ENCODE measurements around the gene JMJD8. TPM values are rescaled to one million over a fixed set of nuclear protein-coding genes. Genes with fewer than 3 reads are reported as not detected.
A peak's percentile ranks its signal among the peaks of the same experiment; 100 is the strongest.

Gene JMJD8
- total RNA-seq, 2 experiments from 2014 or later: 22.0 to 23.6 TPM

DNA sequence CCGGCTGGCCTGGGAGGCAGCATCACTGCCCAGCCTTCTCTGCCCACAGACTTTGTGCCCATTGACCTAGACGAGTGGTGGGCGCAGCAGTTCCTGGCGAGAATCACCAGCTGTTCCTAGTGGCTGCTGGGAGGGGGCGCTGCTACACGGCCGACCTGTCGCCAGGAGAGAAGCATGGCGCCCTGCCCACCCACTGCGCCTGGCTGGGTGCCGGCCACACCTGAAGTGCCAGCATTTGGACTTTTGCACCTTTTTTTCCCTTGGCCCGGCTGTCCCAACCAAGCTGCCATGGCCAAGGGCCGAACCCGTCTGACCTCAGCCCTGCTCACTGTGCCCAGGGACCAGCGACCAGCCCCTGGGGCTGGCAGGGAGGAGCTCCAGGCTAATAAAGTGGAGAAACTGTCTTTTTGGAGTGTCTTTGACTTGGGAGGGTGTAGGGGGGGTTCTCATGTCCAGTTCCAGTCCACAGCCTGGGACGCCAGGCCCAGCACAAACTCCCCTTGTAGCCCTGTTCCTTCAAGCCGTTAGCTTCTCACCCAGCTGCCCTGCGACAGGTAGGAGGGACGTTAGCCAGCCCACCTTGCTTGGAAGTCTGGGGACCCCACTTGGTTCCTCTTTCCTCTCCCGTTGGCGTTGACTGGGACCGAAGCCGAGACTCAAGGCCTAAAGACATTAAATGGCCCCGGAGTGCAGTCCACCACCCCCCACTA lies 35.9 kb downstream of the JMJD8 start:
- no peaks in the 10 kb centered on the region for H3K36me3 ChIP-seq (ENCODE audit: insufficient read depth, low read length)
- H3K4me3 ChIP-seq (ENCODE audit: low read length): peak overlapping the region; percentile 64
- H3K27ac Mint-ChIP-seq: peak overlapping the region; percentile 66
- peak overlapping the region; percentile 81 for H3K4me3 Mint-ChIP-seq
- ChIA-PET POLR2A (interaction anchor here (1.1 to 2.0 kb wide), 4 partner anchors 12 to 47 kb away, joined by 4 to 8 read pairs (median 6); partner anchors contain the start of genes METTL26, RHBDL1 and RHOT2), CTCF (interaction anchor here (1.0 to 1.3 kb wide), 3 partner anchors 12 to 69 kb away, joined by 3 to 6 read pairs (median 3); partner anchors contain the start of gene METTL26)
- H3K27ac ChIP-seq (ENCODE audit: low read depth in 1 of 2, low read length in 2 of 2): peak overlapping the region; percentile 79 to 80
- no peaks in the 10 kb centered on the region for H3K9me3 Mint-ChIP-seq
- no peaks in the 10 kb centered on the region for H3K9me3 ChIP-seq (ENCODE audit: control insufficient read depth in 1 of 2, insufficient read depth in 1 of 2, low read length in 2 of 2)
- peak in 5 of 14 experiments; percentile 24 to 66 (median 32) for DNase-seq
- TF ChIP-seq CTCF (IDR thresholded peaks at IDR 0.05): peak; percentile 17
- no peak for ATAC-seq (ENCODE audit: poor library complexity)
- H3K27me3 ChIP-seq (ENCODE audit: control insufficient read depth in 1 of 2, insufficient read depth in 2 of 2, low read length in 2 of 2): no peaks in the 10 kb centered on the region
- H3K4me1 Mint-ChIP-seq (ENCODE audit: low read depth): no peaks in the 10 kb centered on the region
- peaks cover 30% of the 10 kb centered on the region for H3K4me1 ChIP-seq (ENCODE audit: insufficient read depth, low read length)
- no peaks in the 10 kb centered on the region for H3K36me3 Mint-ChIP-seq (ENCODE audit: low read depth)
- intact Hi-C loops (cut with DNase I, micrococcal nuclease): no loop called here
- no peaks in the 10 kb centered on the region for H3K27me3 Mint-ChIP-seq

DNA sequence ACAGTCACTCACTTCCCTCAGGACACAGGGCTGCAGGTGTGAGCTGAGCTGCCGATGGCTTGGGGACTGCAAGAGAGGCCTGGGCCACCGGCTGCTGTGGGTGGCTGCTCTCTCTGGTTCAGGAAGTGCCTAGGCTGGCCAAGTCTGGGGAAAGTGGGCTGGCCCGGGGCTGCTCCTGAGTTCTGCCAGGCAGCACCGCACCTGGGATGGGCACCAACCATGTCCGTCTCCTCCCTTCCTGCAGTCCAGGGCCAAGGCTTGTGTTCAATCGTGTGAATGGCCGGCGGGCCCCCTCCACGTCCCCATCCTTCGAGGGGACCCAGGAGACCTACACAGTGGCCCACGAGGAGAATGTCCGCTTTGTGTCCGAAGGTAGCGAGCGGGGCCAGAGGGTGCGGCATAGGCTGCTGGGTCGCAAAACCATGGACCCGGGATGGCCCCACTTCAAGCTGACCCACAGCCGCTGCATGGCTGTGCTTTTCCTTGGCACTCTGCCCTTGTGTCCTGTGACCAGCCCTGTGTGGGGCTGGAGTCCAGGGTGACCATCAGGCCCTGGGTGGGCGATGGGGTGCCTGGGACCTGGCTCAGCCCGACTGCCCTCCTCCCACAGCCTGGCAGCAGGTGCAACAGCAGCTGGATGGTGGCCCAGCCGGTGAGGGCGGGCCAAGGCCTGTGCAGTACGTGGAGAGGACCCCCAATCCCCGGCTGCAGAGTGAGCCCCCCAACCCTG lies 36.8 kb downstream of the JMJD8 start:
- H3K4me3 Mint-ChIP-seq: no peak overlapping the region
- no peaks in the 10 kb centered on the region for H3K27me3 Mint-ChIP-seq
- no peaks in the 10 kb centered on the region for H3K36me3 Mint-ChIP-seq (ENCODE audit: low read depth)
- TF ChIP-seq CTCF (IDR thresholded peaks at IDR 0.05): no peak
- H3K27ac Mint-ChIP-seq: no peak overlapping the region
- H3K9me3 ChIP-seq (ENCODE audit: control insufficient read depth in 1 of 2, insufficient read depth in 1 of 2, low read length in 2 of 2): no peaks in the 10 kb centered on the region
- H3K36me3 ChIP-seq (ENCODE audit: insufficient read depth, low read length): no peaks in the 10 kb centered on the region
- no peak overlapping the region for H3K27ac ChIP-seq (ENCODE audit: low read depth in 1 of 2, low read length in 2 of 2)
- no peak for DNase-seq
- H3K4me1 ChIP-seq (ENCODE audit: insufficient read depth, low read length): peaks cover 38% of the 10 kb centered on the region
- no peaks in the 10 kb centered on the region for H3K27me3 ChIP-seq (ENCODE audit: control insufficient read depth in 1 of 2, insufficient read depth in 2 of 2, low read length in 2 of 2)
- no peak for ATAC-seq (ENCODE audit: poor library complexity)
- ChIA-PET CTCF (interaction anchor here (1.2 to 1.3 kb wide), 2 partner anchors 11 to 29 kb away, joined by 3 to 6 read pairs; partner anchors contain the start of gene METTL26), POLR2A (interaction anchor here (1.1 to 2.0 kb wide), 4 partner anchors 11 to 48 kb away, joined by 4 to 8 read pairs (median 6); partner anchors contain the start of genes METTL26, RHBDL1 and RHOT2)
- intact Hi-C loops (cut with DNase I, micrococcal nuclease): no loop called here
- H3K4me3 ChIP-seq (ENCODE audit: low read length): no peak overlapping the region
- H3K9me3 Mint-ChIP-seq: no peaks in the 10 kb centered on the region
- H3K4me1 Mint-ChIP-seq (ENCODE audit: low read depth): no peaks in the 10 kb centered on the region

- no peak for DNase-seq
- no peaks in the 10 kb centered on the region for H3K36me3 ChIP-seq (ENCODE audit: insufficient read depth, low read length)
- Mint-ChIP-seq H3K27ac (no peak overlapping the region), H3K4me3 (peak overlapping the region; percentile 42), H3K4me1 (ENCODE audit: low read depth) (no peaks in the 10 kb centered on the region), H3K27me3 (no peaks in the 10 kb centered on the region), H3K36me3 (ENCODE audit: low read depth) (no peaks in the 10 kb centered on the region), H3K9me3 (no peaks in the 10 kb centered on the region)
- ATAC-seq (ENCODE audit: poor library complexity): no peak
- H3K4me3 ChIP-seq (ENCODE audit: low read length): no peak overlapping the region
- H3K4me1 ChIP-seq (ENCODE audit: insufficient read depth, low read length): peaks cover 39% of the 10 kb centered on the region
- H3K9me3 ChIP-seq (ENCODE audit: control insufficient read depth in 1 of 2, insufficient read depth in 1 of 2, low read length in 2 of 2): no peaks in the 10 kb centered on the region
- intact Hi-C loops (cut with DNase I, micrococcal nuclease): no loop called here
- no peak for TF ChIP-seq CTCF (IDR thresholded peaks at IDR 0.05)
- no peaks in the 10 kb centered on the region for H3K27me3 ChIP-seq (ENCODE audit: control insufficient read depth in 1 of 2, insufficient read depth in 2 of 2, low read length in 2 of 2)
- ChIA-PET CTCF (no interaction called here), POLR2A (interaction anchor here (1.7 to 2.0 kb wide), 2 partner anchors 21 to 49 kb away, joined by 6 to 8 read pairs; partner anchors contain the start of gene RHOT2)
- H3K27ac ChIP-seq (ENCODE audit: low read depth in 1 of 2, low read length in 2 of 2): no peak overlapping the region
Measured at GRCh38 chr16:646679-647172, 37.4 kb downstream of the JMJD8 start.

Measured in CD4-positive, alpha-beta T cell (primary cell).